T-helper 1 cell treated with Interleukin-12 subunit alpha and Interleukin-12 subunit beta and Interleukin-4 antibody, amounts not matched to agents 30 μg/mL and 1 μg/mL, for 36 hours (primary cell): ENCODE data around the gene LPCAT1.
"Not testable (repeated sequence)": the region's sequence is repeated elsewhere in the genome, so short reads cannot be mapped to it uniquely, and the experiment has no call there.

ENCODE experiments used
- H3K27ac Mint-ChIP-seq: one replicate; pipeline ENCODE4 v1.8.0; 2021; ENCODE audit warnings: mild to moderate bottlenecking, mixed read lengths
- H3K27me3 Mint-ChIP-seq: one replicate; pipeline ENCODE4 v1.8.0; 2021; ENCODE audit warnings: low read depth, mixed read lengths
- H3K36me3 Mint-ChIP-seq: one replicate; pipeline ENCODE4 v1.8.0; 2021; ENCODE audit warnings: low read depth, mixed read lengths
- H3K4me1 Mint-ChIP-seq: one replicate; pipeline ENCODE4 v1.8.0; 2021; ENCODE audit warnings: low read depth, mixed read lengths
- H3K4me3 Mint-ChIP-seq: one replicate; pipeline ENCODE4 v1.8.0; 2021; ENCODE audit warnings: mild to moderate bottlenecking, moderate library complexity, mixed read lengths
- H3K9me3 Mint-ChIP-seq: one replicate; pipeline ENCODE4 v1.8.0; 2021; ENCODE audit warnings: mixed read lengths

The LPCAT1 gene

GRCh38 chr5:1465966-1466471 lies 57.7 kb downstream of the LPCAT1 start:
- no peak overlapping the region for H3K4me3 Mint-ChIP-seq
- peaks cover 32% of the 10 kb centered on the region for H3K36me3 Mint-ChIP-seq

GRCh38 chr5:1465117-1465516 lies 58.6 kb downstream of the LPCAT1 start:
- H3K27me3 Mint-ChIP-seq = no peaks in the 10 kb centered on the region
- no peak overlapping the region for H3K27ac Mint-ChIP-seq
- H3K4me1 Mint-ChIP-seq = no peaks in the 10 kb centered on the region
- peaks cover 37% of the 10 kb centered on the region for H3K36me3 Mint-ChIP-seq
- peaks cover 11% of the 10 kb centered on the region for H3K9me3 Mint-ChIP-seq
- H3K4me3 Mint-ChIP-seq = no peak overlapping the region

More at GRCh38 chr5:1465966-1466471, 57.7 kb downstream of the LPCAT1 start:
- H3K27ac Mint-ChIP-seq = no peak overlapping the region
- H3K27me3 Mint-ChIP-seq = no peaks in the 10 kb centered on the region
- H3K4me1 Mint-ChIP-seq = no peaks in the 10 kb centered on the region
- peaks cover 11% of the 10 kb centered on the region for H3K9me3 Mint-ChIP-seq

GRCh38 chr5:1464511-1464910 lies 59.2 kb downstream of the LPCAT1 start:
- Mint-ChIP-seq H3K9me3 (peaks cover 11% of the 10 kb centered on the region), H3K36me3 (peaks cover 41% of the 10 kb centered on the region), H3K27me3 (no peaks in the 10 kb centered on the region), H3K4me1 (no peaks in the 10 kb centered on the region), H3K4me3 (no peak overlapping the region), H3K27ac (no peak overlapping the region)

GRCh38 chr5:1464096-1464446 lies 59.7 kb downstream of the LPCAT1 start:
- Mint-ChIP-seq H3K9me3 (peaks cover 11% of the 10 kb centered on the region), H3K27ac (no peak overlapping the region), H3K4me3 (no peak overlapping the region), H3K36me3 (peaks cover 41% of the 10 kb centered on the region), H3K27me3 (no peaks in the 10 kb centered on the region), H3K4me1 (no peaks in the 10 kb centered on the region)

GRCh38 chr5:1463326-1464095 lies 60.2 kb downstream of the LPCAT1 start:
- Mint-ChIP-seq H3K4me3 (no peak overlapping the region), H3K9me3 (peaks cover 12% of the 10 kb centered on the region), H3K4me1 (no peaks in the 10 kb centered on the region), H3K27me3 (no peaks in the 10 kb centered on the region), H3K36me3 (peaks cover 41% of the 10 kb centered on the region), H3K27ac (no peak overlapping the region)

- H3K36me3 Mint-ChIP-seq = peaks cover 36% of the 10 kb centered on the region
- H3K9me3 Mint-ChIP-seq = peaks cover 22% of the 10 kb centered on the region
- H3K27ac Mint-ChIP-seq = no peak overlapping the region
- H3K4me1 Mint-ChIP-seq = no peaks in the 10 kb centered on the region
- H3K4me3 Mint-ChIP-seq = no peak overlapping the region
- no peaks in the 10 kb centered on the region for H3K27me3 Mint-ChIP-seq
Observed at GRCh38 chr5:1462358-1462757, 61.4 kb downstream of the LPCAT1 start.

- peaks cover 37% of the 10 kb centered on the region for H3K36me3 Mint-ChIP-seq
- no peaks in the 10 kb centered on the region for H3K27me3 Mint-ChIP-seq
Observed at GRCh38 chr5:1461396-1461795, 62.4 kb downstream of the LPCAT1 start.

GRCh38 chr5:1460054-1460682 lies 63.6 kb downstream of the LPCAT1 start:
- Mint-ChIP-seq H3K36me3 (peaks cover 30% of the 10 kb centered on the region), H3K27me3 (no peaks in the 10 kb centered on the region), H3K9me3 (peaks cover 35% of the 10 kb centered on the region), H3K27ac (no peak overlapping the region), H3K4me1 (no peaks in the 10 kb centered on the region), H3K4me3 (no peak overlapping the region)

More at GRCh38 chr5:1461396-1461795, 62.4 kb downstream of the LPCAT1 start:
- Mint-ChIP-seq H3K4me1 (no peaks in the 10 kb centered on the region), H3K9me3 (peaks cover 29% of the 10 kb centered on the region), H3K4me3 (no peak overlapping the region), H3K27ac (no peak overlapping the region)

- Mint-ChIP-seq H3K9me3 (peaks cover 37% of the 10 kb centered on the region), H3K36me3 (peaks cover 23% of the 10 kb centered on the region)
- H3K4me3 Mint-ChIP-seq, H3K27me3 Mint-ChIP-seq, H3K4me1 Mint-ChIP-seq, H3K27ac Mint-ChIP-seq: not testable (repeated sequence)
Observed at GRCh38 chr5:1459435-1459834, 64.3 kb downstream of the LPCAT1 start.

GRCh38 chr5:1456110-1456881 lies 67.5 kb downstream of the LPCAT1 start:
- H3K27ac Mint-ChIP-seq, H3K4me1 Mint-ChIP-seq, H3K27me3 Mint-ChIP-seq, H3K4me3 Mint-ChIP-seq: not testable (repeated sequence)
- peaks cover 49% of the 10 kb centered on the region for H3K9me3 Mint-ChIP-seq
- peaks cover 17% of the 10 kb centered on the region for H3K36me3 Mint-ChIP-seq

GRCh38 chr5:1453613-1454012 lies 70.1 kb downstream of the LPCAT1 start:
- Mint-ChIP-seq H3K27ac (no peak overlapping the region), H3K36me3 (peaks cover 7% of the 10 kb centered on the region), H3K9me3 (peaks cover 49% of the 10 kb centered on the region)

GRCh38 chr5:1449081-1449630 lies 74.6 kb downstream of the LPCAT1 start:
- Mint-ChIP-seq H3K36me3 (peaks cover 1% of the 10 kb centered on the region), H3K27ac (no peak overlapping the region), H3K4me3 (no peak overlapping the region), H3K27me3 (peaks cover 48% of the 10 kb centered on the region), H3K9me3 (peaks cover 11% of the 10 kb centered on the region), H3K4me1 (no peaks in the 10 kb centered on the region)

More at GRCh38 chr5:1453613-1454012, 70.1 kb downstream of the LPCAT1 start:
- peaks cover 26% of the 10 kb centered on the region for H3K27me3 Mint-ChIP-seq
- H3K4me3 Mint-ChIP-seq = no peak overlapping the region
- no peaks in the 10 kb centered on the region for H3K4me1 Mint-ChIP-seq

- Mint-ChIP-seq H3K27ac (no peak overlapping the region), H3K27me3 (peaks cover 52% of the 10 kb centered on the region), H3K9me3 (peaks cover 5% of the 10 kb centered on the region), H3K36me3 (no peaks in the 10 kb centered on the region), H3K4me1 (no peaks in the 10 kb centered on the region), H3K4me3 (no peak overlapping the region)
Observed at GRCh38 chr5:1448511-1449011, 75.2 kb downstream of the LPCAT1 start.

- Mint-ChIP-seq H3K27me3 (peaks cover 59% of the 10 kb centered on the region), H3K27ac (no peak overlapping the region)
Observed at GRCh38 chr5:1447671-1448361, 75.9 kb downstream of the LPCAT1 start.

More at GRCh38 chr5:1447671-1448361, 75.9 kb downstream of the LPCAT1 start:
- H3K4me3 Mint-ChIP-seq = no peak overlapping the region
- H3K9me3 Mint-ChIP-seq = no peaks in the 10 kb centered on the region
- H3K4me1 Mint-ChIP-seq = no peaks in the 10 kb centered on the region
- H3K36me3 Mint-ChIP-seq = no peaks in the 10 kb centered on the region
